Keratinocyte (primary cell): ENCODE data around the gene ECE1. TPM values are rescaled to one million over a fixed set of nuclear protein-coding genes. Genes with fewer than 3 reads are reported as not detected.

Experiments
- DNase-seq: peaks from one replicate; pipeline ENCODE4 v3.0.0-alpha.2; 2011; ENCODE audit warnings: low read depth, missing footprints, low spot score
- FAIRE-seq: peaks from 2 replicates; lab custom pipeline; 2011; peaks lifted over from hg19 to GRCh38; lab: Jason Lieb, UNC
- H2AFZ ChIP-seq: 2 replicates; pipeline ENCODE4 v1.6.0; 2012; ENCODE audit warnings: low read length, control low read depth, inconsistent platforms; ENCODE audit not compliant: control insufficient read depth
- H3K27ac ChIP-seq: 2 replicates; pipeline ENCODE4 v1.5.1; 2011; ENCODE audit warnings: low read length; ENCODE audit not compliant: control insufficient read depth, insufficient read depth
- H3K27me3 ChIP-seq: 3 replicates; pipeline ENCODE4 v1.6.0; 2011; ENCODE audit warnings: low read length; ENCODE audit not compliant: control insufficient read depth, insufficient read depth; ENCODE audit errors: extremely low read depth
- H3K36me3 ChIP-seq, 2 experiments: 2 replicates in 1 of 2; 3 replicates in 1 of 2; pipeline ENCODE4 v1.5.1; 2011; ENCODE audit warnings: low read length in 2 of 2, mild to moderate bottlenecking in 1 of 2; ENCODE audit not compliant: control insufficient read depth in 2 of 2, insufficient read depth in 2 of 2; ENCODE audit errors: extremely low read depth in 1 of 2
- H3K4me1 ChIP-seq: 3 replicates; pipeline ENCODE4 v1.5.1; 2011; ENCODE audit warnings: low read length; ENCODE audit not compliant: control insufficient read depth, insufficient read depth; ENCODE audit errors: extremely low read depth
- H3K4me2 ChIP-seq: 3 replicates; pipeline ENCODE4 v1.6.0; 2011; ENCODE audit warnings: low read depth, low read length; ENCODE audit not compliant: control insufficient read depth, insufficient read depth; ENCODE audit errors: extremely low read depth
- H3K4me3 ChIP-seq, 3 experiments: fragments of 200-600 bp in 1 of 3; sonication (generic) in 1 of 3; 2 replicates in 2 of 3; 3 replicates in 1 of 3; pipeline ENCODE4 v1.5.1; 2011 to 2016; ENCODE audit warnings: low read length in 3 of 3, mild to moderate bottlenecking in 3 of 3, control low read depth in 2 of 3, inconsistent platforms in 1 of 3, low read depth in 1 of 3, mixed read lengths in 1 of 3, mixed run types in 1 of 3, moderate library complexity in 1 of 3; ENCODE audit not compliant: control insufficient read depth in 2 of 3, insufficient read depth in 2 of 3; ENCODE audit errors: extremely low read depth in 1 of 3
- H3K79me2 ChIP-seq: 2 replicates; pipeline ENCODE4 v1.6.0; 2012; ENCODE audit warnings: low read length; ENCODE audit not compliant: control insufficient read depth, insufficient read depth
- H3K9ac ChIP-seq: 3 replicates; pipeline ENCODE4 v1.6.0; 2011; ENCODE audit warnings: low read length; ENCODE audit not compliant: control insufficient read depth, insufficient read depth; ENCODE audit errors: extremely low read depth
- H3K9me1 ChIP-seq: 3 replicates; pipeline ENCODE4 v1.6.0; 2011; ENCODE audit warnings: low read length; ENCODE audit not compliant: control insufficient read depth, insufficient read depth; ENCODE audit errors: extremely low read depth
- H3K9me3 ChIP-seq: 2 replicates; pipeline ENCODE4 v1.5.1; 2012; ENCODE audit warnings: low read depth, low read length; ENCODE audit not compliant: control insufficient read depth
- H4K20me1 ChIP-seq: 3 replicates; pipeline ENCODE4 v1.6.0; 2011; ENCODE audit warnings: low read length; ENCODE audit not compliant: control insufficient read depth, insufficient read depth; ENCODE audit errors: extremely low read depth
- EZH2 ChIP-seq: IDR thresholded peaks from one replicate; pipeline ENCODE4 v1.6.1; 2012; ENCODE audit warnings: inconsistent platforms, mild to moderate bottlenecking, low read length, moderate library complexity
- dilution Hi-C: fragments of 300-500 bp; cut with MboI; formaldehyde crosslinking; loops from one replicate; pipeline ENCODE4 v1.7.0; 2020; ENCODE audit warnings: low sequenced_read_pairs; ENCODE audit not compliant: extremely low pct_ligation_motif_present
- polyA plus RNA-seq, 5 experiments: library from polyadenylated mRNA; depleted of rRNA in 3 of 5; stranded (reverse) in 3 of 5; stranded (forward) in 1 of 5; unstranded in 1 of 5; fragments of >200 nt; gene quantifications; 1 replicate in 1 of 5; 2 replicates in 3 of 5; 3 replicates in 1 of 5; pipeline versions ENCODE4 v1.2.1 to v1.2.3, GENCODE V29; 2011 to 2012; ENCODE audit warnings: missing spikeins in 2 of 5, low read depth in 1 of 5, low replicate concordance in 1 of 5
- TF ChIP-seq, protein P1 (sequence below), 3 experiments: IDR thresholded peaks in 1 of 3; conservative IDR thresholded peaks in 1 of 3; optimal IDR thresholded peaks in 1 of 3; 2 replicates in 2 of 3; 3 replicates in 1 of 3; pipeline versions ENCODE3 to v1.5.1; 2011; ENCODE audit warnings: low read length in 3 of 3, mild to moderate bottlenecking in 3 of 3, moderate library complexity in 2 of 3, control low read depth in 1 of 3, inconsistent platforms in 1 of 3; ENCODE audit not compliant: insufficient read depth in 2 of 3; ENCODE audit errors: extremely low read depth in 1 of 3

ECE1 gene
- polyA plus RNA-seq, 1 donor (not counting 4 experiments of a cell fraction or from before 2014, with no cell fraction given) = 59.1 TPM

- Histone ChIP-seq H3K79me2 (no peaks in the 10 kb centered on the region), H3K27ac (no peak overlapping the region), H3K4me3 (no peak overlapping the region), H2AFZ (no peak overlapping the region), H4K20me1 (no peaks in the 10 kb centered on the region), H3K4me2 (no peak overlapping the region), H3K9ac (no peak overlapping the region), H3K27me3 (no peaks in the 10 kb centered on the region), H3K9me3 (no peaks in the 10 kb centered on the region), H3K4me1 (peaks cover 21% of the 10 kb centered on the region), H3K36me3 (peaks cover 18 to 19% of the 10 kb centered on the region in 2 experiments), H3K9me1 (no peaks in the 10 kb centered on the region)
- DNase-seq (no peak), FAIRE-seq (no peak)
- TF ChIP-seq, protein P1, sequence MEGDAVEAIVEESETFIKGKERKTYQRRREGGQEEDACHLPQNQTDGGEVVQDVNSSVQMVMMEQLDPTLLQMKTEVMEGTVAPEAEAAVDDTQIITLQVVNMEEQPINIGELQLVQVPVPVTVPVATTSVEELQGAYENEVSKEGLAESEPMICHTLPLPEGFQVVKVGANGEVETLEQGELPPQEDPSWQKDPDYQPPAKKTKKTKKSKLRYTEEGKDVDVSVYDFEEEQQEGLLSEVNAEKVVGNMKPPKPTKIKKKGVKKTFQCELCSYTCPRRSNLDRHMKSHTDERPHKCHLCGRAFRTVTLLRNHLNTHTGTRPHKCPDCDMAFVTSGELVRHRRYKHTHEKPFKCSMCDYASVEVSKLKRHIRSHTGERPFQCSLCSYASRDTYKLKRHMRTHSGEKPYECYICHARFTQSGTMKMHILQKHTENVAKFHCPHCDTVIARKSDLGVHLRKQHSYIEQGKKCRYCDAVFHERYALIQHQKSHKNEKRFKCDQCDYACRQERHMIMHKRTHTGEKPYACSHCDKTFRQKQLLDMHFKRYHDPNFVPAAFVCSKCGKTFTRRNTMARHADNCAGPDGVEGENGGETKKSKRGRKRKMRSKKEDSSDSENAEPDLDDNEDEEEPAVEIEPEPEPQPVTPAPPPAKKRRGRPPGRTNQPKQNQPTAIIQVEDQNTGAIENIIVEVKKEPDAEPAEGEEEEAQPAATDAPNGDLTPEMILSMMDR (optimal IDR thresholded peaks at IDR 0.05 in 1 of 3, IDR thresholded peaks at IDR 0.05 in 1 of 3, conservative IDR thresholded peaks at IDR 0.05 in 1 of 3; ENCODE audit: extremely low read depth in 1 of 3, insufficient read depth in 2 of 3, low read length in 3 of 3) = no peak
- no peak for TF ChIP-seq EZH2
- dilution Hi-C loops = no loop called here
These were observed 25.4 kb downstream of the ECE1 start for GRCh38 chr1:21264898-21265297.

- H3K4me2 ChIP-seq = no peak overlapping the region
- H3K9me1 ChIP-seq = no peaks in the 10 kb centered on the region
- no peak overlapping the region for H2AFZ ChIP-seq
- H3K27ac ChIP-seq = no peak overlapping the region
- no peaks in the 10 kb centered on the region for H3K79me2 ChIP-seq
- FAIRE-seq (no peak), DNase-seq (no peak)
- H3K27me3 ChIP-seq = no peaks in the 10 kb centered on the region
- H4K20me1 ChIP-seq = no peaks in the 10 kb centered on the region
- TF ChIP-seq EZH2 = no peak
- TF ChIP-seq, protein P1 (optimal IDR thresholded peaks at IDR 0.05 in 1 of 3, IDR thresholded peaks at IDR 0.05 in 1 of 3, conservative IDR thresholded peaks at IDR 0.05 in 1 of 3; ENCODE audit: extremely low read depth in 1 of 3, insufficient read depth in 2 of 3, low read length in 3 of 3) = no peak
- no peak overlapping the region for H3K9ac ChIP-seq
- H3K4me3 ChIP-seq = no peak overlapping the region
- dilution Hi-C loops = no loop called here
- no peaks in the 10 kb centered on the region for H3K9me3 ChIP-seq
- H3K4me1 ChIP-seq = peaks cover 22% of the 10 kb centered on the region
- peaks cover 9 to 16% of the 10 kb centered on the region in 2 experiments for H3K36me3 ChIP-seq
These were observed 26.5 kb downstream of the ECE1 start for GRCh38 chr1:21263653-21264225.
